GM12878 (cell line): ENCODE data around the gene CCNH. TPM values are rescaled to one million over a fixed set of nuclear protein-coding genes. Genes with fewer than 3 reads are reported as not detected.

ENCODE experiments used
- ATAC-seq: fragments of 200-7000 bp; cut with Tn5 transposase; 3 replicates; pipeline ENCODE4 v1.9.1; 2020; ENCODE audit warnings: mild to moderate bottlenecking, moderate library complexity
- BruUV-seq: library from RNA; stranded (reverse); fragments of 400-500 nt; replicated peaks from 2 replicates; lab custom pipeline; 2021; lab: Mats Ljungman, UMichigan
- CTCF ChIA-PET: fragments of 300-600 bp; sonication (Branson Sonifier 250); formaldehyde crosslinking; extraction: SDS; loops from one replicate; lab custom pipeline; 2021; ENCODE audit warnings: inconsistent platforms; lab: Yijun Ruan, JAX
- POLR2A ChIA-PET: fragments of 350-600 bp; formaldehyde crosslinking; extraction: SDS; loops from one replicate; lab custom pipeline; 2021; ENCODE audit warnings: inconsistent platforms; lab: Charles Lee
- RAD21 ChIA-PET: fragments of 300-600 bp; sonication (Branson Sonifier 250); formaldehyde crosslinking; loops from one replicate; lab custom pipeline; 2023; ENCODE audit warnings: antibody characterized with exemption; ENCODE audit not compliant: unreplicated experiment; lab: Charles Lee
- SMC1A ChIA-PET: fragments of 300-600 bp; sonication (Branson Sonifier 250); formaldehyde crosslinking; loops from one replicate; lab custom pipeline; 2023; ENCODE audit not compliant: unreplicated experiment, uncharacterized antibody; lab: Charles Lee
- DNase-seq: peaks from one replicate; pipeline ENCODE4 v3.0.0-alpha.2; 2011; ENCODE audit warnings: low read depth, low spot score
- FAIRE-seq: peaks from 3 replicates; lab custom pipeline; 2011; peaks lifted over from hg19 to GRCh38; lab: Jason Lieb, UNC
- H2AFZ ChIP-seq: 2 replicates; pipeline ENCODE4 v1.6.0; 2011; ENCODE audit warnings: low read depth, low read length, control low read depth; ENCODE audit not compliant: control insufficient read depth
- H3K27ac ChIP-seq: 2 replicates; pipeline ENCODE4 v1.5.1; 2011; ENCODE audit warnings: control low read depth; ENCODE audit not compliant: control insufficient read depth, insufficient read depth
- H3K27me3 ChIP-seq, 2 experiments: replicated peaks in 1 of 2; 2 replicates each; pipeline versions ENCODE4 v1.6.0 to v1.6.1; 2011; ENCODE audit warnings: low read length in 1 of 2; ENCODE audit not compliant: control insufficient read depth in 2 of 2, insufficient read depth in 2 of 2
- H3K36me3 ChIP-seq, 2 experiments: 2 replicates each; pipeline ENCODE4 v1.5.1; 2011; ENCODE audit warnings: low read length in 1 of 2; ENCODE audit not compliant: control insufficient read depth in 2 of 2, insufficient read depth in 2 of 2
- H3K4me1 ChIP-seq: 2 replicates; pipeline ENCODE4 v1.6.1; 2011; ENCODE audit warnings: mild to moderate bottlenecking, low read length, moderate library complexity, mixed read lengths; ENCODE audit not compliant: control insufficient read depth, insufficient read depth
- H3K4me2 ChIP-seq: 2 replicates; pipeline ENCODE4 v1.6.0; 2011; ENCODE audit warnings: control low read depth; ENCODE audit not compliant: control insufficient read depth, insufficient read depth
- H3K4me3 ChIP-seq: fragments of 200-600 bp; sonication (generic); 2 replicates; pipeline ENCODE4 v1.5.1; 2016
- H3K79me2 ChIP-seq: 2 replicates; pipeline ENCODE4 v1.6.0; 2011; ENCODE audit warnings: low read length; ENCODE audit not compliant: control insufficient read depth, insufficient read depth
- H3K9ac ChIP-seq: 2 replicates; pipeline ENCODE4 v1.8.0; 2011; ENCODE audit warnings: low read length, control low read depth, mixed read lengths; ENCODE audit not compliant: control insufficient read depth, insufficient read depth
- H3K9me3 ChIP-seq: replicated peaks from 3 replicates; pipeline ENCODE4 v1.5.1; 2011; ENCODE audit warnings: mild to moderate bottlenecking, low read length; ENCODE audit not compliant: control insufficient read depth, insufficient read depth
- H4K20me1 ChIP-seq: 2 replicates; pipeline ENCODE4 v1.6.0; 2011; ENCODE audit not compliant: control insufficient read depth, insufficient read depth
- BMI1 ChIP-seq: fragments of 450-650 bp; IDR thresholded peaks from 2 replicates; pipeline ENCODE4 v1.6.1; 2016; ENCODE audit warnings: mild to moderate bottlenecking, moderate library complexity, borderline replicate concordance
- CREB1 ChIP-seq: IDR thresholded peaks from 2 replicates; pipeline ENCODE4 v1.6.1; 2012; ENCODE audit warnings: low read depth, mild to moderate bottlenecking, inconsistent platforms
- EZH2 ChIP-seq: IDR thresholded peaks from 2 replicates; pipeline ENCODE4 v1.6.1; 2012; ENCODE audit warnings: low read depth, mild to moderate bottlenecking, control low read depth, inconsistent platforms, low read length, borderline replicate concordance; ENCODE audit not compliant: control insufficient read depth
- IRF4 ChIP-seq: IDR thresholded peaks from 2 replicates; pipeline ENCODE4 v1.6.1; 2011; ENCODE audit warnings: low read depth, low read length
- NRF1 ChIP-seq: conservative IDR thresholded peaks from 2 replicates; pipeline ENCODE4 v1.6.1; 2011; ENCODE audit warnings: mild to moderate bottlenecking, low read depth, low read length, improper control_type of control experiment
- RAD21 ChIP-seq: IDR thresholded peaks from 2 replicates; pipeline ENCODE4 v1.6.1; 2011; ENCODE audit warnings: mild to moderate bottlenecking, low read depth, low read length, moderate library complexity; ENCODE audit not compliant: insufficient read depth
- RCOR1 ChIP-seq: conservative IDR thresholded peaks from 2 replicates; pipeline ENCODE4 v1.6.1; 2012; ENCODE audit warnings: low read depth, low read length, improper control_type of control experiment
- RUNX3 ChIP-seq: IDR thresholded peaks from 2 replicates; pipeline ENCODE4 v1.6.1; 2012; ENCODE audit warnings: low read length, inconsistent platforms
- SIN3A ChIP-seq: IDR thresholded peaks from 2 replicates; pipeline ENCODE4 v1.6.1; 2012; ENCODE audit warnings: low read depth, low read length, improper control_type of control experiment
- ZNF622 ChIP-seq: fragments of 450-650 bp; IDR thresholded peaks from 2 replicates; pipeline ENCODE4 v1.6.1; 2017; ENCODE audit warnings: mild to moderate bottlenecking, inconsistent platforms
- WGBS: methylation state at CpG from one replicate; pipeline ENCODE4 v1.1.6; 2016; ENCODE audit warnings: low lambda C conversion rate; ENCODE audit not compliant: insufficient replicate concordance, insufficient coverage; ENCODE audit errors: missing lambda C conversion rate; 5-methylcytosine and 5-hydroxymethylcytosine counted together
- in situ Hi-C: fragments of 300-500 bp; cut with MboI; formaldehyde crosslinking; loops from 9 replicates; pipeline ENCODE4 v1.14.3; 2018; ENCODE audit warnings: mixed read lengths
- intact Hi-C: fragments of 100-400 bp; cut with micrococcal nuclease; formaldehyde crosslinking; loops from one replicate; pipeline ENCODE4 v1.14.2; 2022; ENCODE audit not compliant: unreplicated experiment
- polyA plus RNA-seq, 11 experiments: library from polyadenylated mRNA; depleted of rRNA in 4 of 11; unstranded in 6 of 11; stranded (reverse) in 5 of 11; fragments of >200 nt; fragmentation: Nextera tagmentation in 4 of 11; fragmentation: Illumina TruSeq in 1 of 11; extraction: Ambion mirVana in 4 of 11; extraction: Trizol in 1 of 11; gene quantifications; 1 replicate in 1 of 11; 2 replicates in 10 of 11; pipeline versions ENCODE4 v1.2.1 to v1.2.3, GENCODE V29; 2011 to 2016; ENCODE audit warnings: inconsistent platforms in 2 of 11, missing spikeins in 2 of 11, low read depth in 1 of 11
- total RNA-seq, 4 experiments: library from RNA; depleted of rRNA in 3 of 4; stranded (reverse); fragments of >200 nt in 3 of 4; fragmentation: Illumina TruSeq in 1 of 4; extraction: Trizol in 1 of 4; gene quantifications; 2 replicates each; pipeline versions ENCODE4 v1.2.1 to v1.2.3, GENCODE V29; 2013 to 2021
- TF ChIP-seq, protein P1 (sequence below): fragments of 450-650 bp; IDR thresholded peaks from 2 replicates; pipeline ENCODE4 v1.6.1; 2017; ENCODE audit warnings: mild to moderate bottlenecking, moderate library complexity
- TF ChIP-seq, protein P2 (sequence below): IDR thresholded peaks from 2 replicates; pipeline ENCODE4 v1.6.1; 2012; ENCODE audit warnings: mild to moderate bottlenecking, low read depth, low read length
- TF ChIP-seq, protein P3 (sequence below): IDR thresholded peaks from 2 replicates; pipeline ENCODE4 v1.6.1; 2011; ENCODE audit warnings: low read depth, low read length, improper control_type of control experiment, borderline replicate concordance

CCNH gene
- total and polyA plus RNA-seq, 10 of the 15 experiments (the other 5 are each of a cell fraction or from before 2014, with no cell fraction given) = 43.9 to 116 (median 81.4) TPM

DNA sequence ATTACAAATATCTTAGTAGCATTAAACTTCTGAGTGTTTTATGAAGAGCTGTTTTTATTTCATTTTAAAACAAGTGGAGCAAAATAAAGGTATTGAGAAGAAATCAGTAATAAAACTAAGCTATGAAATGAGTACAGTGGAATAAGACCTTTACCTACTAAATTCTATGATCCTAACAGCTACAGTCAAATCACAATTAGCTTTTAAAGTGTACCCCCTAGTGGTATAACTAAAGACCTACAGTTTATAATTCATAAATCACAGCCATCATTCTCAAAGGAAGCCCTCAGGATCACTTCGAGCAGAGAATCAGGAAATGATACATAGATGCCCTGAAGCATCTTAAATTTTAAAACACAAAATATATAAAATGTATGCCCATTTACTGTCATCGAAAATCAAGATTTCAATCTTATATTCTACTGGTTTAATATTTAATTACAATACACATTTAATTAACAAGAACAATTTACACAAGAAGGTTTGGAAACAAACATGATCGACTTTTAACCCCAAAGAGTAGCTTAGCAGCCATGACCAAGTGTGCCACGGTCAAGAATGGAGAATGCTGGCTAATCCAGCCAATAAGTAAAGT, 12.3 kb downstream of the CCNH start:
- ChIA-PET POLR2A (interaction anchor here (1.0 to 1.3 kb wide), 2 partner anchors 11 to 325 kb away, joined by 3 read pairs; no protein-coding TSS in a partner anchor), CTCF (interaction anchor here (0.6 to 5.9 kb wide), 54 partner anchors 8 to 1290 kb away, joined by 3 to 121 read pairs (median 4); partner anchors contain the start of gene CCNH), SMC1A (interaction anchor here (0.5 to 5.1 kb wide), 31 partner anchors 9 to 707 kb away, joined by 3 to 94 read pairs (median 5); no protein-coding TSS in a partner anchor), RAD21 (interaction anchor here (0.6 to 4.3 kb wide), 26 partner anchors 12 to 520 kb away, joined by 3 to 70 read pairs (median 5); partner anchors contain the start of genes CCNH and RASA1)
- FAIRE-seq (no peak), ATAC-seq (peak; percentile 84), DNase-seq (no peak)
- no peaks in the 10 kb centered on the region; the same call in 1 of the 2 replicates for H3K79me2 ChIP-seq
- no peaks in the 10 kb centered on the region for H3K27me3 ChIP-seq
- H3K36me3 ChIP-seq = peaks cover 3 to 34% of the 10 kb centered on the region in 2 experiments
- in situ Hi-C loops = loop anchor here (25.0 kb wide), 1 partner anchor 788 kb away; the partner anchor contains the start of gene COX7C
- H3K4me3 ChIP-seq = no peak overlapping the region
- H3K4me2 ChIP-seq = no peak overlapping the region
- 32% methylated on average over 4 of the region's 4 CpGs for WGBS
- H3K9me3 ChIP-seq = no peaks in the 10 kb centered on the region; the same call in 2 of the 3 replicates
- H3K4me1 ChIP-seq = no peaks in the 10 kb centered on the region
- H3K27ac ChIP-seq = no peak overlapping the region
- intact Hi-C loops = loop anchor here (2.0 to 10.0 kb wide), 4 partner anchors 133 to 516 kb away; partner anchors contain the start of gene RASA1
- no peak overlapping the region for H2AFZ ChIP-seq
- no peak overlapping the region for H3K9ac ChIP-seq
- no TSS peak for BruUV-seq
- H4K20me1 ChIP-seq = no peaks in the 10 kb centered on the region
- TF ChIP-seq RAD21 = peak; percentile 80
- TF ChIP-seq, protein P1, sequence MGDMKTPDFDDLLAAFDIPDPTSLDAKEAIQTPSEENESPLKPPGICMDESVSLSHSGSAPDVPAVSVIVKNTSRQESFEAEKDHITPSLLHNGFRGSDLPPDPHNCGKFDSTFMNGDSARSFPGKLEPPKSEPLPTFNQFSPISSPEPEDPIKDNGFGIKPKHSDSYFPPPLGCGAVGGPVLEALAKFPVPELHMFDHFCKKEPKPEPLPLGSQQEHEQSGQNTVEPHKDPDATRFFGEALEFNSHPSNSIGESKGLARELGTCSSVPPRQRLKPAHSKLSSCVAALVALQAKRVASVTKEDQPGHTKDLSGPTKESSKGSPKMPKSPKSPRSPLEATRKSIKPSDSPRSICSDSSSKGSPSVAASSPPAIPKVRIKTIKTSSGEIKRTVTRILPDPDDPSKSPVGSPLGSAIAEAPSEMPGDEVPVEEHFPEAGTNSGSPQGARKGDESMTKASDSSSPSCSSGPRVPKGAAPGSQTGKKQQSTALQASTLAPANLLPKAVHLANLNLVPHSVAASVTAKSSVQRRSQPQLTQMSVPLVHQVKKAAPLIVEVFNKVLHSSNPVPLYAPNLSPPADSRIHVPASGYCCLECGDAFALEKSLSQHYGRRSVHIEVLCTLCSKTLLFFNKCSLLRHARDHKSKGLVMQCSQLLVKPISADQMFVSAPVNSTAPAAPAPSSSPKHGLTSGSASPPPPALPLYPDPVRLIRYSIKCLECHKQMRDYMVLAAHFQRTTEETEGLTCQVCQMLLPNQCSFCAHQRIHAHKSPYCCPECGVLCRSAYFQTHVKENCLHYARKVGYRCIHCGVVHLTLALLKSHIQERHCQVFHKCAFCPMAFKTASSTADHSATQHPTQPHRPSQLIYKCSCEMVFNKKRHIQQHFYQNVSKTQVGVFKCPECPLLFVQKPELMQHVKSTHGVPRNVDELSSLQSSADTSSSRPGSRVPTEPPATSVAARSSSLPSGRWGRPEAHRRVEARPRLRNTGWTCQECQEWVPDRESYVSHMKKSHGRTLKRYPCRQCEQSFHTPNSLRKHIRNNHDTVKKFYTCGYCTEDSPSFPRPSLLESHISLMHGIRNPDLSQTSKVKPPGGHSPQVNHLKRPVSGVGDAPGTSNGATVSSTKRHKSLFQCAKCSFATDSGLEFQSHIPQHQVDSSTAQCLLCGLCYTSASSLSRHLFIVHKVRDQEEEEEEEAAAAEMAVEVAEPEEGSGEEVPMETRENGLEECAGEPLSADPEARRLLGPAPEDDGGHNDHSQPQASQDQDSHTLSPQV = no peak
- no peak for TF ChIP-seq RCOR1
- TF ChIP-seq EZH2 = no peak
- TF ChIP-seq NRF1 = no peak
- TF ChIP-seq CREB1 = no peak
- no peak for TF ChIP-seq BMI1
- no peak for TF ChIP-seq IRF4
- TF ChIP-seq ZNF622 = no peak
- TF ChIP-seq, protein P2, sequence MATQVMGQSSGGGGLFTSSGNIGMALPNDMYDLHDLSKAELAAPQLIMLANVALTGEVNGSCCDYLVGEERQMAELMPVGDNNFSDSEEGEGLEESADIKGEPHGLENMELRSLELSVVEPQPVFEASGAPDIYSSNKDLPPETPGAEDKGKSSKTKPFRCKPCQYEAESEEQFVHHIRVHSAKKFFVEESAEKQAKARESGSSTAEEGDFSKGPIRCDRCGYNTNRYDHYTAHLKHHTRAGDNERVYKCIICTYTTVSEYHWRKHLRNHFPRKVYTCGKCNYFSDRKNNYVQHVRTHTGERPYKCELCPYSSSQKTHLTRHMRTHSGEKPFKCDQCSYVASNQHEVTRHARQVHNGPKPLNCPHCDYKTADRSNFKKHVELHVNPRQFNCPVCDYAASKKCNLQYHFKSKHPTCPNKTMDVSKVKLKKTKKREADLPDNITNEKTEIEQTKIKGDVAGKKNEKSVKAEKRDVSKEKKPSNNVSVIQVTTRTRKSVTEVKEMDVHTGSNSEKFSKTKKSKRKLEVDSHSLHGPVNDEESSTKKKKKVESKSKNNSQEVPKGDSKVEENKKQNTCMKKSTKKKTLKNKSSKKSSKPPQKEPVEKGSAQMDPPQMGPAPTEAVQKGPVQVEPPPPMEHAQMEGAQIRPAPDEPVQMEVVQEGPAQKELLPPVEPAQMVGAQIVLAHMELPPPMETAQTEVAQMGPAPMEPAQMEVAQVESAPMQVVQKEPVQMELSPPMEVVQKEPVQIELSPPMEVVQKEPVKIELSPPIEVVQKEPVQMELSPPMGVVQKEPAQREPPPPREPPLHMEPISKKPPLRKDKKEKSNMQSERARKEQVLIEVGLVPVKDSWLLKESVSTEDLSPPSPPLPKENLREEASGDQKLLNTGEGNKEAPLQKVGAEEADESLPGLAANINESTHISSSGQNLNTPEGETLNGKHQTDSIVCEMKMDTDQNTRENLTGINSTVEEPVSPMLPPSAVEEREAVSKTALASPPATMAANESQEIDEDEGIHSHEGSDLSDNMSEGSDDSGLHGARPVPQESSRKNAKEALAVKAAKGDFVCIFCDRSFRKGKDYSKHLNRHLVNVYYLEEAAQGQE = no peak
- TF ChIP-seq SIN3A = no peak
- TF ChIP-seq, protein P3, sequence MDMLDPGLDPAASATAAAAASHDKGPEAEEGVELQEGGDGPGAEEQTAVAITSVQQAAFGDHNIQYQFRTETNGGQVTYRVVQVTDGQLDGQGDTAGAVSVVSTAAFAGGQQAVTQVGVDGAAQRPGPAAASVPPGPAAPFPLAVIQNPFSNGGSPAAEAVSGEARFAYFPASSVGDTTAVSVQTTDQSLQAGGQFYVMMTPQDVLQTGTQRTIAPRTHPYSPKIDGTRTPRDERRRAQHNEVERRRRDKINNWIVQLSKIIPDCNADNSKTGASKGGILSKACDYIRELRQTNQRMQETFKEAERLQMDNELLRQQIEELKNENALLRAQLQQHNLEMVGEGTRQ = no peak
- TF ChIP-seq RUNX3 = no peak
